ENCODE measurements around the gene GABPA. TPM values are rescaled to one million over a fixed set of nuclear protein-coding genes. Genes with fewer than 3 reads are reported as not detected.
"Not testable (repeated sequence)": the region's sequence is repeated elsewhere in the genome, so short reads cannot be mapped to it uniquely, and the experiment has no call there.

The GABPA gene
- total RNA-seq, 2 experiments from 2014 or later: 23.5 to 23.6 TPM

- H3K27ac Mint-ChIP-seq: no peak overlapping the region
- H3K36me3 Mint-ChIP-seq (ENCODE audit: low read depth): no peaks in the 10 kb centered on the region
- no peak overlapping the region for H3K4me3 ChIP-seq (ENCODE audit: low read length)
- H3K9me3 ChIP-seq (ENCODE audit: control insufficient read depth in 1 of 2, insufficient read depth in 1 of 2, low read length in 2 of 2): no peaks in the 10 kb centered on the region
- H3K4me1 ChIP-seq (ENCODE audit: insufficient read depth, low read length): no peaks in the 10 kb centered on the region
- no peaks in the 10 kb centered on the region for H3K9me3 Mint-ChIP-seq
- H3K4me3 Mint-ChIP-seq: no peak overlapping the region
- no peaks in the 10 kb centered on the region for H3K27me3 Mint-ChIP-seq
- no peaks in the 10 kb centered on the region for H3K27me3 ChIP-seq (ENCODE audit: control insufficient read depth in 1 of 2, insufficient read depth in 2 of 2, low read length in 2 of 2)
- intact Hi-C loops (cut with DNase I, micrococcal nuclease): no loop called here
- ChIA-PET CTCF (no interaction called here), POLR2A (no interaction called here)
- no peak for ATAC-seq (ENCODE audit: poor library complexity)
- H3K36me3 ChIP-seq (ENCODE audit: insufficient read depth, low read length): no peaks in the 10 kb centered on the region
- no peak overlapping the region for H3K27ac ChIP-seq (ENCODE audit: low read depth in 1 of 2, low read length in 2 of 2)
- no peak for TF ChIP-seq CTCF (IDR thresholded peaks at IDR 0.05)
- no peak for DNase-seq
- H3K4me1 Mint-ChIP-seq (ENCODE audit: low read depth): no peaks in the 10 kb centered on the region
Measured at GRCh38 chr21:25689226-25689625, 45.5 kb upstream of the GABPA start.

- no peak for DNase-seq
- ChIA-PET CTCF (no interaction called here), POLR2A (no interaction called here)
- no peak overlapping the region for H3K4me3 Mint-ChIP-seq
- Histone ChIP-seq H3K4me1 (ENCODE audit: insufficient read depth, low read length) (no peaks in the 10 kb centered on the region), H3K9me3 (ENCODE audit: control insufficient read depth in 1 of 2, insufficient read depth in 1 of 2, low read length in 2 of 2) (no peaks in the 10 kb centered on the region), H3K36me3 (ENCODE audit: insufficient read depth, low read length) (no peaks in the 10 kb centered on the region), H3K27ac (ENCODE audit: low read depth in 1 of 2, low read length in 2 of 2) (no peak overlapping the region), H3K27me3 (ENCODE audit: control insufficient read depth in 1 of 2, insufficient read depth in 2 of 2, low read length in 2 of 2) (no peaks in the 10 kb centered on the region), H3K4me3 (ENCODE audit: low read length) (no peak overlapping the region)
- H3K9me3 Mint-ChIP-seq: no peaks in the 10 kb centered on the region
- intact Hi-C loops (cut with DNase I, micrococcal nuclease): no loop called here
- no peak overlapping the region for H3K27ac Mint-ChIP-seq
- no peaks in the 10 kb centered on the region for H3K36me3 Mint-ChIP-seq (ENCODE audit: low read depth)
- H3K4me1 Mint-ChIP-seq (ENCODE audit: low read depth): no peaks in the 10 kb centered on the region
- TF ChIP-seq CTCF (IDR thresholded peaks at IDR 0.05): no peak
- no peaks in the 10 kb centered on the region for H3K27me3 Mint-ChIP-seq
- no peak for ATAC-seq (ENCODE audit: poor library complexity)
Measured at GRCh38 chr21:25691976-25692375, 42.8 kb upstream of the GABPA start.

GRCh38 chr21:25695461-25695860 is 39.3 kb upstream of the GABPA start:
- DNase-seq; H3K36me3 Mint-ChIP-seq (ENCODE audit: low read depth); H3K4me3 ChIP-seq (ENCODE audit: low read length); CTCF ChIA-PET; H3K4me3 Mint-ChIP-seq; H3K4me1 Mint-ChIP-seq (ENCODE audit: low read depth); H3K27ac ChIP-seq (ENCODE audit: low read depth in 1 of 2, low read length in 2 of 2); H3K27me3 Mint-ChIP-seq; H3K27ac Mint-ChIP-seq; ATAC-seq (ENCODE audit: poor library complexity); H3K9me3 Mint-ChIP-seq; POLR2A ChIA-PET; H3K36me3 ChIP-seq (ENCODE audit: insufficient read depth, low read length); intact Hi-C loops (cut with DNase I, micrococcal nuclease); H3K9me3 ChIP-seq (ENCODE audit: control insufficient read depth in 1 of 2, insufficient read depth in 1 of 2, low read length in 2 of 2); H3K4me1 ChIP-seq (ENCODE audit: insufficient read depth, low read length); H3K27me3 ChIP-seq (ENCODE audit: control insufficient read depth in 1 of 2, insufficient read depth in 2 of 2, low read length in 2 of 2): not testable (repeated sequence)

GRCh38 chr21:25700741-25701140 is 34.0 kb upstream of the GABPA start:
- ChIA-PET CTCF (no interaction called here), POLR2A (no interaction called here)
- Histone ChIP-seq H3K27ac (ENCODE audit: low read depth in 1 of 2, low read length in 2 of 2) (no peak overlapping the region), H3K9me3 (ENCODE audit: control insufficient read depth in 1 of 2, insufficient read depth in 1 of 2, low read length in 2 of 2) (no peaks in the 10 kb centered on the region), H3K4me1 (ENCODE audit: insufficient read depth, low read length) (no peaks in the 10 kb centered on the region), H3K4me3 (ENCODE audit: low read length) (no peak overlapping the region), H3K36me3 (ENCODE audit: insufficient read depth, low read length) (no peaks in the 10 kb centered on the region), H3K27me3 (ENCODE audit: control insufficient read depth in 1 of 2, insufficient read depth in 2 of 2, low read length in 2 of 2) (no peaks in the 10 kb centered on the region)
- DNase-seq (no peak), ATAC-seq (ENCODE audit: poor library complexity) (no peak)
- Mint-ChIP-seq H3K9me3 (no peaks in the 10 kb centered on the region), H3K27me3 (no peaks in the 10 kb centered on the region), H3K4me1 (ENCODE audit: low read depth) (no peaks in the 10 kb centered on the region), H3K36me3 (ENCODE audit: low read depth) (no peaks in the 10 kb centered on the region), H3K4me3 (no peak overlapping the region), H3K27ac (no peak overlapping the region)
- intact Hi-C loops (cut with DNase I, micrococcal nuclease): no loop called here
- TF ChIP-seq CTCF (IDR thresholded peaks at IDR 0.05): no peak

Data from CD4-positive, alpha-beta T cell (primary cell).